NCI-H526 (cell line): ENCODE measurements around the gene FDXACB1.

ENCODE experiments used
- DNase-seq, 2 experiments: peaks; one replicate each; lab custom pipeline; 2025; lab: John Stamatoyannopoulos, UW

The FDXACB1 gene

GRCh38 chr11:111843661-111844060 is 35.3 kb downstream of the FDXACB1 start:
- no peak for DNase-seq

GRCh38 chr11:111841370-111842053 is 37.5 kb downstream of the FDXACB1 start:
- peak; percentile 80 to 97 for DNase-seq

- no peak for DNase-seq
These were observed 38.8 kb downstream of the FDXACB1 start for GRCh38 chr11:111840143-111840542.

- no peak for DNase-seq
These were observed 40.9 kb downstream of the FDXACB1 start for GRCh38 chr11:111838054-111838453.

GRCh38 chr11:111837366-111837891 is 41.5 kb downstream of the FDXACB1 start:
- DNase-seq, result no peak

- DNase-seq, result no peak
These were observed 42.2 kb downstream of the FDXACB1 start for GRCh38 chr11:111836721-111837120.

- no peak for DNase-seq
These were observed 42.8 kb downstream of the FDXACB1 start for GRCh38 chr11:111836162-111836561.

GRCh38 chr11:111835665-111836064 is 43.3 kb downstream of the FDXACB1 start:
- no peak for DNase-seq

- DNase-seq, result no peak
These were observed 44.4 kb downstream of the FDXACB1 start for GRCh38 chr11:111834432-111835163.

- DNase-seq, result peak in 1 of 2 experiments; percentile 36
These were observed 45.4 kb downstream of the FDXACB1 start for GRCh38 chr11:111833524-111833923.

- no peak for DNase-seq
These were observed 49.6 kb downstream of the FDXACB1 start for GRCh38 chr11:111829185-111829968.

- no peak for DNase-seq
These were observed 52.5 kb downstream of the FDXACB1 start for GRCh38 chr11:111826322-111826950.
